ENCODE results near the gene PAGE2B. TPM values are rescaled to one million over a fixed set of nuclear protein-coding genes. Genes with fewer than 3 reads are reported as not detected.
"Not testable (repeated sequence)": the region's sequence is repeated elsewhere in the genome, so short reads cannot be mapped to it uniquely, and the experiment has no call there.

Gene PAGE2B
- total RNA-seq, 1 donor from 2014 or later: not detected

DNA sequence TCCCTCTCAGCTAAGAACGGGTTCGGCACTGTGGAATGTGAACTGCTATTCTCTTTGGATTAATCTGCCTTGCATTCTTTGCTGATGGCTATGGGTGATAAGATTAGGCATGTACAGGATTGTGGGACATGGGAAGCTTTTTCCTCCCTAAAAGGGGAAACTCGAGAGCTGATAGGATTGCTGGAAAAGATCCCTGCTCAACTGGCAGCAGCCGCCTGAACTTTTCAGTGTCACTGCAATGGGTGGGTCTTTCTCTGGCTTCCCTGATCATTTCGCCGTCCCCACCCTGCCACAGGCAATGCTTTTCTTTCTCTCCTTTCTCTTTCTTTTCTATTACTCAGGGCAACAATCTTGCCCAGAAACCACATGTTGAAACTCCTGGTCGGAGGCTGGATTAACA is 34.5 kb downstream of the PAGE2B start:
- TF ChIP-seq, protein P1, sequence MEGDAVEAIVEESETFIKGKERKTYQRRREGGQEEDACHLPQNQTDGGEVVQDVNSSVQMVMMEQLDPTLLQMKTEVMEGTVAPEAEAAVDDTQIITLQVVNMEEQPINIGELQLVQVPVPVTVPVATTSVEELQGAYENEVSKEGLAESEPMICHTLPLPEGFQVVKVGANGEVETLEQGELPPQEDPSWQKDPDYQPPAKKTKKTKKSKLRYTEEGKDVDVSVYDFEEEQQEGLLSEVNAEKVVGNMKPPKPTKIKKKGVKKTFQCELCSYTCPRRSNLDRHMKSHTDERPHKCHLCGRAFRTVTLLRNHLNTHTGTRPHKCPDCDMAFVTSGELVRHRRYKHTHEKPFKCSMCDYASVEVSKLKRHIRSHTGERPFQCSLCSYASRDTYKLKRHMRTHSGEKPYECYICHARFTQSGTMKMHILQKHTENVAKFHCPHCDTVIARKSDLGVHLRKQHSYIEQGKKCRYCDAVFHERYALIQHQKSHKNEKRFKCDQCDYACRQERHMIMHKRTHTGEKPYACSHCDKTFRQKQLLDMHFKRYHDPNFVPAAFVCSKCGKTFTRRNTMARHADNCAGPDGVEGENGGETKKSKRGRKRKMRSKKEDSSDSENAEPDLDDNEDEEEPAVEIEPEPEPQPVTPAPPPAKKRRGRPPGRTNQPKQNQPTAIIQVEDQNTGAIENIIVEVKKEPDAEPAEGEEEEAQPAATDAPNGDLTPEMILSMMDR (IDR thresholded peaks at IDR 0.05; ENCODE audit: unreplicated experiment): no peak
- DNase-seq (ENCODE audit: low spot score, unreplicated experiment): no peak
- peaks cover 27% of the 10 kb centered on the region for H3K4me1 Mint-ChIP-seq (ENCODE audit: low read depth)
- peak overlapping the region; percentile 85 for H3K27ac Mint-ChIP-seq
- H3K9me3 Mint-ChIP-seq (ENCODE audit: low read depth): peaks cover 17% of the 10 kb centered on the region
- no peaks in the 10 kb centered on the region for H3K36me3 Mint-ChIP-seq (ENCODE audit: insufficient read depth)
- H3K27me3 Mint-ChIP-seq: no peaks in the 10 kb centered on the region
- H3K4me3 Mint-ChIP-seq (ENCODE audit: low read depth): peak overlapping the region; percentile 16

- TF ChIP-seq, protein P1 (IDR thresholded peaks at IDR 0.05; ENCODE audit: unreplicated experiment): no peak
- no peak for DNase-seq (ENCODE audit: low spot score, unreplicated experiment)
- Mint-ChIP-seq H3K4me1 (ENCODE audit: low read depth) (peaks cover 37% of the 10 kb centered on the region), H3K27me3 (no peaks in the 10 kb centered on the region), H3K27ac (peak overlapping the region; percentile 94), H3K4me3 (ENCODE audit: low read depth) (no peak overlapping the region), H3K9me3 (ENCODE audit: low read depth) (peaks cover 21% of the 10 kb centered on the region), H3K36me3 (ENCODE audit: insufficient read depth) (no peaks in the 10 kb centered on the region)
Observed at GRCh38 chrX:55111578-55112254, 36.9 kb downstream of the PAGE2B start.

- not testable (repeated sequence) for DNase-seq (ENCODE audit: low spot score, unreplicated experiment); H3K36me3 Mint-ChIP-seq (ENCODE audit: insufficient read depth); H3K27me3 Mint-ChIP-seq; H3K4me3 Mint-ChIP-seq (ENCODE audit: low read depth)
- peaks cover 45% of the 10 kb centered on the region for H3K4me1 Mint-ChIP-seq (ENCODE audit: low read depth)
- H3K27ac Mint-ChIP-seq: peak overlapping the region; percentile 57
- H3K9me3 Mint-ChIP-seq (ENCODE audit: low read depth): peaks cover 20% of the 10 kb centered on the region
Observed at GRCh38 chrX:55116589-55116988, 41.8 kb downstream of the PAGE2B start.

GRCh38 chrX:55118574-55118973 is 43.7 kb downstream of the PAGE2B start:
- Mint-ChIP-seq H3K4me3 (ENCODE audit: low read depth) (no peak overlapping the region), H3K4me1 (ENCODE audit: low read depth) (peaks cover 44% of the 10 kb centered on the region), H3K36me3 (ENCODE audit: insufficient read depth) (no peaks in the 10 kb centered on the region), H3K27me3 (no peaks in the 10 kb centered on the region), H3K9me3 (ENCODE audit: low read depth) (peaks cover 22% of the 10 kb centered on the region), H3K27ac (no peak overlapping the region)
- TF ChIP-seq, protein P1 (IDR thresholded peaks at IDR 0.05; ENCODE audit: unreplicated experiment): no peak
- no peak for DNase-seq (ENCODE audit: low spot score, unreplicated experiment)

DNA sequence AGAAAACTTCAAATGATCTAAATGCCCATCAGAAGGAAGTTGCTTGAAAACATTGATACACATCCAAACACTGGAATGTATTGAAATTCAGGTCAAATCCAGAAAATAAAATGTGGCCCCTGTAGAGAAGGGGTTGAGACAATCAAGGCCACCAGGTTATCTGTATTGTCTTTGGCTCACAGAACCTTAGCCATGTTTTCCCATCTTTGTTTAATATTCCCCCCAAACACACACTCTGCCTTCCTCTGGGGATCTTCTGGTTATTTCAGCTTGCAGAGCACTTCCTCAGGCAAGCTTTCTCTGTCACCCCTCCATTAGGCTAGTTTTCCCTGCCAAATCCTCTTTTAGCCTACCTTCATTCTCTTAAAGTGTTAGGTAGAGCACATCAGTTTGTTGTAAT is 44.4 kb downstream of the PAGE2B start:
- peaks cover 41% of the 10 kb centered on the region for H3K4me1 Mint-ChIP-seq (ENCODE audit: low read depth)
- H3K9me3 Mint-ChIP-seq (ENCODE audit: low read depth): peaks cover 22% of the 10 kb centered on the region
- DNase-seq (ENCODE audit: low spot score, unreplicated experiment): no peak
- no peaks in the 10 kb centered on the region for H3K36me3 Mint-ChIP-seq (ENCODE audit: insufficient read depth)
- H3K4me3 Mint-ChIP-seq (ENCODE audit: low read depth): no peak overlapping the region
- TF ChIP-seq, protein P1 (IDR thresholded peaks at IDR 0.05; ENCODE audit: unreplicated experiment): no peak
- no peaks in the 10 kb centered on the region for H3K27me3 Mint-ChIP-seq
- no peak overlapping the region for H3K27ac Mint-ChIP-seq

- H3K4me3 Mint-ChIP-seq (ENCODE audit: low read depth): no peak overlapping the region
- peaks cover 41% of the 10 kb centered on the region for H3K4me1 Mint-ChIP-seq (ENCODE audit: low read depth)
- no peaks in the 10 kb centered on the region for H3K27me3 Mint-ChIP-seq
- no peaks in the 10 kb centered on the region for H3K36me3 Mint-ChIP-seq (ENCODE audit: insufficient read depth)
- TF ChIP-seq, protein P1 (IDR thresholded peaks at IDR 0.05; ENCODE audit: unreplicated experiment): no peak
- DNase-seq (ENCODE audit: low spot score, unreplicated experiment): no peak
- no peak overlapping the region for H3K27ac Mint-ChIP-seq
- peaks cover 22% of the 10 kb centered on the region for H3K9me3 Mint-ChIP-seq (ENCODE audit: low read depth)
Observed at GRCh38 chrX:55119712-55120111, 44.9 kb downstream of the PAGE2B start.
